ENCODE measurements around the gene RGS17. TPM values are rescaled to one million over a fixed set of nuclear protein-coding genes. Genes with fewer than 3 reads are reported as not detected.

Gene RGS17
- total and polyA plus RNA-seq, 2 of the 13 experiments (the other 11 are each of a cell fraction or from before 2014, with no cell fraction given) = 0.04 TPM; not detected in 1

DNA sequence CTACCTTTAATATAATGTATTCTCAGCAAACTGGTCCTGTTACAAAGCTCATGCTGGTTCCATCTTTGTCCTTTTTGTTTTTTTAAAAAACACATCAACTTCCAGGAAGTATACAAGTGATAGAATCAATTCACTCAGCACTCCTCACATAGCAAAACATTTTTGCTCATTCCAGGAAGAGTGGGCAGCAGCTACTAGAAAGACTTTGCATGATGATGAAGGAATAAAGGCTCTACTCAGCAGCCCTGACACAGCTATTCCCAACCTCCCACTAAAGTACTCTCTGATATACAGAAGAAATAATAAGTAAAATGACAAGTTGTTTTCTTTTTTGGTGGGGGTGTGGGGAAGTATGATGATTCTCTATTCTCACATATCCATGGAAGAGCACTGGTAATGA lies 61.2 kb downstream of the RGS17 start (continued):
- TF ChIP-seq, protein P1, sequence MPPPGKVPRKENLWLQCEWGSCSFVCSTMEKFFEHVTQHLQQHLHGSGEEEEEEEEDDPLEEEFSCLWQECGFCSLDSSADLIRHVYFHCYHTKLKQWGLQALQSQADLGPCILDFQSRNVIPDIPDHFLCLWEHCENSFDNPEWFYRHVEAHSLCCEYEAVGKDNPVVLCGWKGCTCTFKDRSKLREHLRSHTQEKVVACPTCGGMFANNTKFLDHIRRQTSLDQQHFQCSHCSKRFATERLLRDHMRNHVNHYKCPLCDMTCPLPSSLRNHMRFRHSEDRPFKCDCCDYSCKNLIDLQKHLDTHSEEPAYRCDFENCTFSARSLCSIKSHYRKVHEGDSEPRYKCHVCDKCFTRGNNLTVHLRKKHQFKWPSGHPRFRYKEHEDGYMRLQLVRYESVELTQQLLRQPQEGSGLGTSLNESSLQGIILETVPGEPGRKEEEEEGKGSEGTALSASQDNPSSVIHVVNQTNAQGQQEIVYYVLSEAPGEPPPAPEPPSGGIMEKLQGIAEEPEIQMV (CRISPR knock-in tag; IDR thresholded peaks at IDR 0.05; ENCODE audit: low read depth) = no peak

DNA sequence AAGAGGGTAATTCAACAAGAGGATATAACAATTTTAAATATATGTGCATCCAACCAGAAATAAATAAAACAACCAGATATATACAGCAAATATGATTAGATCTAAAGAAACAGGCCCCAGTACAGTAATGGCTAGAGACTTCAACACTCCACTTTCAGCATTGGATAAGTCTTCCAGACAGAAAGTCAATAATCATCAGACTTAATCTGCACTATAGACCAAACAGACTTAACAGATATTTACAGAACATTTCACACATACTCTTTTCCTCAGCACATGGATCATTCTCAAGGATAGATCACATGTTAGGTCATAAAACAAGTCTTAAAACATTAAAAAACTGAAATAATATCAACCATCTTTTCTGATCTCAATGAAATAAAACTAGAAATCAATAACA lies 65.9 kb downstream of the RGS17 start:
- TF ChIP-seq SRF (IDR thresholded peaks at IDR 0.05; ENCODE audit: low read depth, low read length) (no peak), ZMYM3 (CRISPR knock-in tag; IDR thresholded peaks at IDR 0.05) (no peak), KMT2B (CRISPR knock-in tag; IDR thresholded peaks at IDR 0.05) (no peak), ZZZ3 (CRISPR knock-in tag; IDR thresholded peaks at IDR 0.05; ENCODE audit: borderline replicate concordance) (no peak)
- TF ChIP-seq, protein P2, sequence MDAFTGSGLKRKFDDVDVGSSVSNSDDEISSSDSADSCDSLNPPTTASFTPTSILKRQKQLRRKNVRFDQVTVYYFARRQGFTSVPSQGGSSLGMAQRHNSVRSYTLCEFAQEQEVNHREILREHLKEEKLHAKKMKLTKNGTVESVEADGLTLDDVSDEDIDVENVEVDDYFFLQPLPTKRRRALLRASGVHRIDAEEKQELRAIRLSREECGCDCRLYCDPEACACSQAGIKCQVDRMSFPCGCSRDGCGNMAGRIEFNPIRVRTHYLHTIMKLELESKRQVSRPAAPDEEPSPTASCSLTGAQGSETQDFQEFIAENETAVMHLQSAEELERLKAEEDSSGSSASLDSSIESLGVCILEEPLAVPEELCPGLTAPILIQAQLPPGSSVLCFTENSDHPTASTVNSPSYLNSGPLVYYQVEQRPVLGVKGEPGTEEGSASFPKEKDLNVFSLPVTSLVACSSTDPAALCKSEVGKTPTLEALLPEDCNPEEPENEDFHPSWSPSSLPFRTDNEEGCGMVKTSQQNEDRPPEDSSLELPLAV (CRISPR knock-in tag; conservative IDR thresholded peaks at IDR 0.05; ENCODE audit: low read depth) = no peak
- TF ChIP-seq, protein P3, sequence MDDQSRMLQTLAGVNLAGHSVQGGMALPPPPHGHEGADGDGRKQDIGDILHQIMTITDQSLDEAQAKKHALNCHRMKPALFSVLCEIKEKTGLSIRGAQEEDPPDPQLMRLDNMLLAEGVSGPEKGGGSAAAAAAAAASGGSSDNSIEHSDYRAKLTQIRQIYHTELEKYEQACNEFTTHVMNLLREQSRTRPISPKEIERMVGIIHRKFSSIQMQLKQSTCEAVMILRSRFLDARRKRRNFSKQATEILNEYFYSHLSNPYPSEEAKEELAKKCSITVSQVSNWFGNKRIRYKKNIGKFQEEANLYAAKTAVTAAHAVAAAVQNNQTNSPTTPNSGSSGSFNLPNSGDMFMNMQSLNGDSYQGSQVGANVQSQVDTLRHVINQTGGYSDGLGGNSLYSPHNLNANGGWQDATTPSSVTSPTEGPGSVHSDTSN (CRISPR knock-in tag; IDR thresholded peaks at IDR 0.05; ENCODE audit: borderline replicate concordance) = no peak
- Histone ChIP-seq H3K9ac (ENCODE audit: insufficient read depth, low read depth, low read length) (no peak overlapping the region), H3K36me3 (replicated peaks in 1 of 2; ENCODE audit: control insufficient read depth in 1 of 2, insufficient read depth in 2 of 2, low read length in 2 of 2) (no peaks in the 10 kb centered on the region), H3K9me3 (ENCODE audit: low read length) (no peaks in the 10 kb centered on the region), H3K4me1 (ENCODE audit: insufficient read depth, low read length) (no peaks in the 10 kb centered on the region), H3K4me2 (ENCODE audit: low read depth, low read length) (no peak overlapping the region), H4K20me1 (ENCODE audit: insufficient read depth, low read length) (no peaks in the 10 kb centered on the region), H3K4me3 (replicated peaks in 1 of 3; ENCODE audit: insufficient read depth in 1 of 3, low read depth in 2 of 3, low read length in 3 of 3) (no peak overlapping the region), H3K27ac (ENCODE audit: extremely low read length, insufficient read depth, low read length) (no peak overlapping the region), H3K27me3 (ENCODE audit: control insufficient read depth in 1 of 2, insufficient read depth in 2 of 2, low read length in 2 of 2) (no peaks in the 10 kb centered on the region), H2AFZ (ENCODE audit: low read length) (no peak overlapping the region), H3K79me2 (ENCODE audit: insufficient read depth, low read length) (no peaks in the 10 kb centered on the region)
- ChIA-PET POLR2A (no interaction called here), CTCF (ENCODE audit: low intra/inter-chr PET ratio, low total read pairs) (no interaction called here)
- no peak for ATAC-seq
- FAIRE-seq = no peak
- BruUV-seq (replicated peaks) = no TSS peak
- in situ Hi-C loops (cut with HindIII; ENCODE audit: extremely low pct_ligation_motif_present, low pct_unique_long_range_greater_than_20kb) (no loop called here), intact Hi-C loops (cut with micrococcal nuclease; ENCODE audit: unreplicated experiment) (no loop called here)
- DNase-seq (ENCODE audit: low spot score) = no peak
